ENCODE measurements around the gene CERS3.

CERS3 gene

GRCh38 chr15:100471933-100472332 lies 56.8 kb downstream of the CERS3 start:
- Histone ChIP-seq H3K9me3 (no peaks in the 10 kb centered on the region), H3K4me3 (ENCODE audit: low read depth in 1 of 2, low read length in 1 of 2) (no peak overlapping the region), H3K36me3 (no peaks in the 10 kb centered on the region), H3K27me3 (peaks cover 15% of the 10 kb centered on the region), H3K27ac (no peak overlapping the region), H3K4me1 (ENCODE audit: control insufficient read depth in 1 of 2, insufficient read depth in 1 of 2, low read depth in 1 of 2, low read length in 1 of 2) (no peaks in the 10 kb centered on the region)
- no peak for TF ChIP-seq CTCF (IDR thresholded peaks at IDR 0.05)

DNA sequence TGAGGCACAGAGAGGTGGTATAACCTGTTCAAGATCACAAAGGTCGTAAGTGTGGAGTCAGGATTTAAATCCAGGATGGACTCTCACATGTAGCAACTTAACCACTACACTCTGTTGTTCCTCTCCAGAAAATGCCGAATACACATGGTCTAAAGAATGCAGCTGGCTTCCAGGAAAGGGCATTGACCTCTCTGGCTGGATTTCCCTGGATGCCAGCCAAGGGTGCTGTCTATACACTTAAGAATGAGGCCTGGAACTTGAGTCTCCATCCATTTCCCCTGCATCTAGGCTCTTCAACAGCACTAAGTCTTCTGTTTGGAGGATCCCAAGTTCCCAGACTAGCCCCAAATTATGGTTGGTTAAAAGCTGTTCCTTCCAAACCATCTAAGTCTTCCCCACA lies 60.5 kb downstream of the CERS3 start:
- Histone ChIP-seq H3K27ac (no peak overlapping the region), H3K9me3 (no peaks in the 10 kb centered on the region), H3K4me3 (ENCODE audit: low read depth in 1 of 2, low read length in 1 of 2) (no peak overlapping the region), H3K27me3 (peaks cover 8% of the 10 kb centered on the region), H3K36me3 (no peaks in the 10 kb centered on the region), H3K4me1 (ENCODE audit: control insufficient read depth in 1 of 2, insufficient read depth in 1 of 2, low read depth in 1 of 2, low read length in 1 of 2) (peaks cover 0 to 21% of the 10 kb centered on the region in 2 experiments)
- no peak for TF ChIP-seq CTCF (IDR thresholded peaks at IDR 0.05)

- Histone ChIP-seq H3K27me3 (no peaks in the 10 kb centered on the region), H3K36me3 (no peaks in the 10 kb centered on the region), H3K27ac (no peak overlapping the region), H3K4me1 (ENCODE audit: control insufficient read depth in 1 of 2, insufficient read depth in 1 of 2, low read depth in 1 of 2, low read length in 1 of 2) (peaks cover 0 to 21% of the 10 kb centered on the region in 2 experiments), H3K4me3 (ENCODE audit: low read depth in 1 of 2, low read length in 1 of 2) (no peak overlapping the region), H3K9me3 (no peaks in the 10 kb centered on the region)
- TF ChIP-seq CTCF (IDR thresholded peaks at IDR 0.05), result no peak
Observed at GRCh38 chr15:100466073-100466472, 62.7 kb downstream of the CERS3 start.

- H3K36me3 ChIP-seq, result no peaks in the 10 kb centered on the region
- peak overlapping the region; percentile 52 for H3K27ac ChIP-seq
- H3K9me3 ChIP-seq, result no peaks in the 10 kb centered on the region
- peaks cover 0 to 21% of the 10 kb centered on the region in 2 experiments for H3K4me1 ChIP-seq (ENCODE audit: control insufficient read depth in 1 of 2, insufficient read depth in 1 of 2, low read depth in 1 of 2, low read length in 1 of 2)
- TF ChIP-seq CTCF (IDR thresholded peaks at IDR 0.05), result no peak
- no peaks in the 10 kb centered on the region for H3K27me3 ChIP-seq
- H3K4me3 ChIP-seq (ENCODE audit: low read depth in 1 of 2, low read length in 1 of 2), result no peak overlapping the region
Observed at GRCh38 chr15:100464888-100465287, 63.9 kb downstream of the CERS3 start.

GRCh38 chr15:100464256-100464655 lies 64.5 kb downstream of the CERS3 start:
- Histone ChIP-seq H3K27me3 (no peaks in the 10 kb centered on the region), H3K27ac (peak overlapping the region; percentile 8), H3K4me1 (ENCODE audit: control insufficient read depth in 1 of 2, insufficient read depth in 1 of 2, low read depth in 1 of 2, low read length in 1 of 2) (peaks cover 0 to 21% of the 10 kb centered on the region in 2 experiments), H3K4me3 (ENCODE audit: low read depth in 1 of 2, low read length in 1 of 2) (no peak overlapping the region), H3K9me3 (no peaks in the 10 kb centered on the region), H3K36me3 (no peaks in the 10 kb centered on the region)
- no peak for TF ChIP-seq CTCF (IDR thresholded peaks at IDR 0.05)

- Histone ChIP-seq H3K4me3 (ENCODE audit: low read depth in 1 of 2, low read length in 1 of 2) (no peak overlapping the region), H3K9me3 (no peaks in the 10 kb centered on the region), H3K27ac (no peak overlapping the region), H3K36me3 (no peaks in the 10 kb centered on the region), H3K4me1 (ENCODE audit: control insufficient read depth in 1 of 2, insufficient read depth in 1 of 2, low read depth in 1 of 2, low read length in 1 of 2) (peaks cover 0 to 21% of the 10 kb centered on the region in 2 experiments), H3K27me3 (no peaks in the 10 kb centered on the region)
- TF ChIP-seq CTCF (IDR thresholded peaks at IDR 0.05), result no peak
Observed at GRCh38 chr15:100463515-100463914, 65.2 kb downstream of the CERS3 start.
